HG03460 (cell line): ENCODE results near the gene ACAA2.

Experiments used
- ATAC-seq: cut with Tn5 transposase; IDR thresholded peaks from one replicate; pipeline ENCODE4 v1.9.1; 2021; ENCODE audit not compliant: unreplicated experiment

ACAA2 gene

GRCh38 chr18:49813319-49814146, at the start of gene ACAA2:
Gene ACAA2, minus strand, starts transcription at chr18:49813533. Its CDS starts 49 bp downstream, at chr18:49813484.
- peak; percentile 80 for ATAC-seq

- ATAC-seq: no peak
These were observed 49.5 kb upstream of the ACAA2 start for GRCh38 chr18:49862656-49863385.

- ATAC-seq: no peak
These were observed 48.3 kb upstream of the ACAA2 start for GRCh38 chr18:49861659-49862058.

GRCh38 chr18:49859725-49860124, 46.4 kb upstream of the ACAA2 start:
- no peak for ATAC-seq

GRCh38 chr18:49859021-49859359, 45.7 kb upstream of the ACAA2 start:
- ATAC-seq: no peak

GRCh38 chr18:49858309-49859020, 45.1 kb upstream of the ACAA2 start:
- ATAC-seq: no peak

GRCh38 chr18:49857708-49858107, 44.4 kb upstream of the ACAA2 start:
- no peak for ATAC-seq

GRCh38 chr18:49856496-49856895, 43.2 kb upstream of the ACAA2 start:
- ATAC-seq: no peak

- no peak for ATAC-seq
These were observed 42.5 kb upstream of the ACAA2 start for GRCh38 chr18:49855711-49856415.

- no peak for ATAC-seq
These were observed 41.3 kb upstream of the ACAA2 start for GRCh38 chr18:49854681-49855080.

GRCh38 chr18:49853436-49853835, 40.1 kb upstream of the ACAA2 start:
- no peak for ATAC-seq

- ATAC-seq: no peak
These were observed 39.7 kb upstream of the ACAA2 start for GRCh38 chr18:49853011-49853410.

GRCh38 chr18:49851624-49852023, 38.3 kb upstream of the ACAA2 start:
- ATAC-seq: no peak

- no peak for ATAC-seq
These were observed 37.3 kb upstream of the ACAA2 start for GRCh38 chr18:49850636-49851035.

- ATAC-seq: no peak
These were observed 36.2 kb upstream of the ACAA2 start for GRCh38 chr18:49849331-49850217.

- no peak for ATAC-seq
These were observed 34.8 kb upstream of the ACAA2 start for GRCh38 chr18:49848115-49848514.

GRCh38 chr18:49847524-49847923, 34.2 kb upstream of the ACAA2 start:
- ATAC-seq: no peak

- no peak for ATAC-seq
These were observed 33.6 kb upstream of the ACAA2 start for GRCh38 chr18:49846718-49847470.

GRCh38 chr18:49846361-49846662, 33.0 kb upstream of the ACAA2 start:
- ATAC-seq: no peak
